Activated CD8-positive, alpha-beta memory T cell treated with anti-CD3 and anti-CD28 coated beads, Interleukin-2, amount 50 U/mL, for 24 hours (primary cell): ENCODE measurements around the gene ESCO1.
"Not testable (repeated sequence)": the region's sequence is repeated elsewhere in the genome, so short reads cannot be mapped to it uniquely, and the experiment has no call there.

ENCODE experiments used
- DNase-seq: peaks from one replicate; pipeline ENCODE4 v3.0.0-alpha.2; 2020; ENCODE audit errors: extremely low read depth

Gene ESCO1, protein sequence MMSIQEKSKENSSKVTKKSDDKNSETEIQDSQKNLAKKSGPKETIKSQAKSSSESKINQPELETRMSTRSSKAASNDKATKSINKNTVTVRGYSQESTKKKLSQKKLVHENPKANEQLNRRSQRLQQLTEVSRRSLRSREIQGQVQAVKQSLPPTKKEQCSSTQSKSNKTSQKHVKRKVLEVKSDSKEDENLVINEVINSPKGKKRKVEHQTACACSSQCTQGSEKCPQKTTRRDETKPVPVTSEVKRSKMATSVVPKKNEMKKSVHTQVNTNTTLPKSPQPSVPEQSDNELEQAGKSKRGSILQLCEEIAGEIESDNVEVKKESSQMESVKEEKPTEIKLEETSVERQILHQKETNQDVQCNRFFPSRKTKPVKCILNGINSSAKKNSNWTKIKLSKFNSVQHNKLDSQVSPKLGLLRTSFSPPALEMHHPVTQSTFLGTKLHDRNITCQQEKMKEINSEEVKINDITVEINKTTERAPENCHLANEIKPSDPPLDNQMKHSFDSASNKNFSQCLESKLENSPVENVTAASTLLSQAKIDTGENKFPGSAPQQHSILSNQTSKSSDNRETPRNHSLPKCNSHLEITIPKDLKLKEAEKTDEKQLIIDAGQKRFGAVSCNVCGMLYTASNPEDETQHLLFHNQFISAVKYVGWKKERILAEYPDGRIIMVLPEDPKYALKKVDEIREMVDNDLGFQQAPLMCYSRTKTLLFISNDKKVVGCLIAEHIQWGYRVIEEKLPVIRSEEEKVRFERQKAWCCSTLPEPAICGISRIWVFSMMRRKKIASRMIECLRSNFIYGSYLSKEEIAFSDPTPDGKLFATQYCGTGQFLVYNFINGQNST

GRCh38 chr18:21600526-21601410 lies at the start of gene ESCO1:
TSS of gene ESCO1 (minus strand) at chr18:21600704. CDS start at chr18:21574843, 25,861 bp downstream.
- peak; percentile 83 for DNase-seq

DNA sequence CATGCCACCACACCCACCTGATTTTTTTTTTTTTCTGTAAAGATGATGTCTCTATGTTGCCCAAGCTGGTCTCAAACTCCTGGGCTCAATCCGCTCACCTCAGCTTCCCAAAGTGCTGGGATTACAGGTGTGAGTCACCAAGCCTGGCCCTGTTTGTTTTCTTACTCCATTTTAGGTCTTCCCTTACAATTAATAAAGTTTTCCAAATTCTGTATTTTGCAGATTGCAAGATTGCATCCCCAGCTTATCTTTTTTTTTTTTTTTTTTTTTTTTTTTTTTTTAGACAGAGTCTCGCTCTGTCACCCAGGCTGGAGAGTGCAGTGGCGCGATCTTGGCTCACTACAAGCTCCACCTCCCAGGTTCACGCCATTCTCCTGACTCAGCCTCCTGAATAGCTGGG lies 39.9 kb upstream of the ESCO1 start:
- DNase-seq: not testable (repeated sequence)

DNA sequence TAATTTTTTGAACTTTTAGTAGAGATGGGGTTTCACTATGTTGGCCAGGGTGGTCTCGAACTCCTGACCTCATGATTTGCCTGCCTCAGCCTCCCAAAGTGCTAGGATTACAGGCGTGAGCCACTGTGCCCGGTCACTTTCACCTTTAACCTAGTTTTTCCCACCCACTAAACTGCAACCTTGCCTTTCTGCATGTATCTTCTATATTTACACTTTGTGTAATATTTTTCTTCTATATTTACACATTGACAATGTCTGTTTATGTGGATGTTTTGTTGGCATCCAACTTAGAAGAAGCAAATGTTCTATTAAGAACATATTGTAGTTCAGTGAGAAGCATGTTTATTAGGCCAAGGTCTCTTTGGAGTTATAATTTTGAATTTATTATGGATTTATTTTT lies 38.3 kb upstream of the ESCO1 start:
- no peak for DNase-seq

GRCh38 chr18:21636769-21637168 lies 36.3 kb upstream of the ESCO1 start:
- DNase-seq: no peak

- no peak for DNase-seq
Measured at GRCh38 chr18:21634588-21635199, 34.2 kb upstream of the ESCO1 start.

GRCh38 chr18:21632393-21632792 lies 31.9 kb upstream of the ESCO1 start:
- DNase-seq: no peak

DNA sequence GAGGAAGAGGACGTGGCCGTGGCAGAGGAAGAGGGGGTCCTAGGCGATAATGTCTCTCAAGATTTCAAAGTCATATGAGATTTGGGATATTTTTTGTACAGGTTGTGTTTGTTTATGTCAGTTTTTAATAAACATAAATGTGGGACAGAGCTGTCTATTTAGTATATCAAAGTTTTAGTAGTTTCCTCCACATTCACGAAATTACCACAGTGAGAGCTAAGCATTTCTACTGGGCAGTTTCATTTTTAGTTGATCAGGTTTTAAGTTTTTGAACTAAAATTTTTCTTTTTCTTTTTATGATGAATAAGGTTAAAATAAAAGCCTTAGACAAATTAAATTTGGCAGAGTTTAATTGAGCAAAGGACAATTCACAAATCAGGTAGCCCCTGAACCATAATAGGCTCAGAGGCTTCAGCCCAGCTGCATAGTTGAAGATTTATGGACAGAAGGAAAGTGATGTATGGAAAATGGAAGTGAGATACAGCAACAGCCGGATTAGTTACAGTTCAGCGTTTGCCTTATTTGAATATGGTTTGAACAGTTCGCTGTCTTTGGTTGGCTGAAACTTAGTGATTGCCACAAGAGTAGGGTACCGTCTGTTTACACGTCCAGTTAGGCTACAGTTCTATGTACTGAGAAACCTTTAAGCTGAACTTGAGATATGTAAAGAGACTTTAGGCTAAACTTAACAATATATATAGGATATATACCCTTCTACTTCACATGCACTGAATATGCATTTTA lies 28.8 kb upstream of the ESCO1 start:
- DNase-seq: no peak

DNA sequence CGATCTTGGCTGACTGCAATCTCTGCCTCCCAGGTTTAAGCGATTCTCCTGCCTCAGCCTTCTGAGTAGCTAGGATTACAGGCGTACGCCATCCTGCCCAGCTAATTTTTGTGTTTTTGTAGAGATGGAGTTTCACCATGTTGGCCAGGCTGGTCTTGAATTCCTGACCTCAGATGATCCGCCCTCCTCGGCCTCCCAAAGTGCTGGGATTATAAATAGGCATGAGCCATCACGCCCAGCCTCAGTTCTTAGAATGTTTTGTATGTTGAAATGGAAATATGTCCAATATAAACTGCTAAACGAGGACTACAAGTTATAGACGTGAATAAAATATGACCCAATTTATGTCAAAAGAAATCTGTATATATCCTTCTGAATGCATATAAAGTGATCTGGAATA lies 21.1 kb upstream of the ESCO1 start:
- not testable (repeated sequence) for DNase-seq

DNA sequence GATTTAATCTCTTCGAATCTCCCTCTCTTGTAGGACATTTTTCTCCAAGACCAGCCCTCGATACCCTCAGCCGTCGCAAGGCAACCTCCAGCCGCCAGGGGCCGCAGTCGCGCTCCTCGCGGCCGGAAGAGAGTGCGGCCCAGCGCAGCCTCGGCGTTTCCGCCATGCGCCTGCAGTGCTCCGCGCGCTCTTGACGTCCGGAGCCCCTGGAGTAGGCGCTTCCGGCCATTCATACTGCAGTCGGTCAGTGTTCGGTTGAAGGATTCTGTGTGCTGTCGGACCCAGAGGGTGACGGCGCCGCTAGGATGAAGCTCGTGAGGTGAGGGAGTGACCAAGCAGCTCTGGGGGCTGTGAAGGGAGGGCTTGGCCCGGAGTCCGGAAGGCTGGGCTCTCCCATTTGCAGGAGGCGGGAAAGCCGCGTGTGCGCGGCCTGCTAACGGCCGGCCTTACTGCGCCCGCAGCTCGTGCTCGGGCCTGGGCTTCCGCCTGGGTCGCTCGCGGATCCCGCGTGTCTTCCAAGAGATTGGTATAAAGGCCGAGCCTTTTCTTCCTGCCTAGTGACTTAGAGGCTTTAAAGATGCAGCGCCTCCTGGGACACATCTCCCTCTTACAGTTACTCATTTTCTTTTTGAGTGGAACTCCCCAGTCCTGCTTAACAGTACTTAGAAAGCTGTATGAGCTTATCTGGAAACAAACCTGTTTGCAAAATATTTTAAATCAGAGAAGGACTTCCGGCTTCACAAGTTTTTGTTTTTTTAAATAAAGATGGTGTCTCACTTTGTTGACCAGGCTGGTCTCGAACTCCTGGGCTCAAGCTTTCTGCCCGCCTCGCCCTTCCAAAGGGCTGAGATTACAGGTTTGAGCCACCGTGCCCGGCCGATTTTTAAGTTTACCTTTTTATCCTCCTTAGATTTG lies 11.9 kb upstream of the ESCO1 start, which contains the start of gene SNRPD1:
SNRPD1 (plus strand) TSS at position 190 of the 915 bp plus-strand sequence; CDS start at position 306, 116 bp downstream.
- DNase-seq: peak; percentile 73

GRCh38 chr18:21611401-21612124 lies 11.1 kb upstream of the ESCO1 start:
- DNase-seq: not testable (repeated sequence)

DNA sequence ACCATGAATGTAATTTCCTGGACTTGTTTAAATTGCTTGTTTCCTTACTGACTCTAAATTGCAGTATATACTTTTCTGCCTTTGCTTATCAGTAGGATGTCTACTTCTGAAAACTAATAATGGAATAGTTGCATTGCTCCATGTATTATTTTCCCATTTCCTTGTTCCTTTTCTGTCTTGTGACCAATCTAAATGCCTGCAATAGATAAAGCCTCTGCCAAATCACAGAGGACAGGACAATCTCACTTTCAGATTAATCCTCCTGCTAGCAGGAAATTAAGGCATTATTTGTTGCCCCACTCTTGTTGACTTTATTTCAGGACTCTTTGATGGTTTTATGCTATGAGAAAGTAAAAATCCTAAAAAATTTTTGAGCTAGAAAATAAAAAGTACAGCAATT lies 4.7 kb upstream of the ESCO1 start:
- no peak for DNase-seq

DNA sequence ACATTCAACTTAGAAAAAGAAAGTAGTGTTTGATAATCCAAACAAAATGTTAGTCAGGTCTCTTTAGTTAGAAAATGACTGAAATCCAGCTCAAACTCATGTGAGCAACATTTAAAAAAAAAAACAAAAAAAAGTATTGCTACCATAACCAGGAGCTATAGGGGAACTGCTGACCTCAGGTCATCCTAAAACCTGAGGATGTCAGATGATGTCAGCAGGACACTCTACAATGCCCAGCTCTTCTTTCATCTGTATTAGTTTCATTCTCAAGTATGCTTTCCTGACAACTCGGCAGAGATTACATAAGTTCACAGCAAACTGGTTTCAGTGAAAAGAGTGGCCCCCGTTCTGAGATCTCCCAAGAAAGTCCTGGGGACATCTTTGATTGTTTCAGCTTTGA lies 4.2 kb upstream of the ESCO1 start:
- DNase-seq: no peak

GRCh38 chr18:21602299-21602587 lies 1.7 kb upstream of the ESCO1 start:
- DNase-seq: no peak

DNA sequence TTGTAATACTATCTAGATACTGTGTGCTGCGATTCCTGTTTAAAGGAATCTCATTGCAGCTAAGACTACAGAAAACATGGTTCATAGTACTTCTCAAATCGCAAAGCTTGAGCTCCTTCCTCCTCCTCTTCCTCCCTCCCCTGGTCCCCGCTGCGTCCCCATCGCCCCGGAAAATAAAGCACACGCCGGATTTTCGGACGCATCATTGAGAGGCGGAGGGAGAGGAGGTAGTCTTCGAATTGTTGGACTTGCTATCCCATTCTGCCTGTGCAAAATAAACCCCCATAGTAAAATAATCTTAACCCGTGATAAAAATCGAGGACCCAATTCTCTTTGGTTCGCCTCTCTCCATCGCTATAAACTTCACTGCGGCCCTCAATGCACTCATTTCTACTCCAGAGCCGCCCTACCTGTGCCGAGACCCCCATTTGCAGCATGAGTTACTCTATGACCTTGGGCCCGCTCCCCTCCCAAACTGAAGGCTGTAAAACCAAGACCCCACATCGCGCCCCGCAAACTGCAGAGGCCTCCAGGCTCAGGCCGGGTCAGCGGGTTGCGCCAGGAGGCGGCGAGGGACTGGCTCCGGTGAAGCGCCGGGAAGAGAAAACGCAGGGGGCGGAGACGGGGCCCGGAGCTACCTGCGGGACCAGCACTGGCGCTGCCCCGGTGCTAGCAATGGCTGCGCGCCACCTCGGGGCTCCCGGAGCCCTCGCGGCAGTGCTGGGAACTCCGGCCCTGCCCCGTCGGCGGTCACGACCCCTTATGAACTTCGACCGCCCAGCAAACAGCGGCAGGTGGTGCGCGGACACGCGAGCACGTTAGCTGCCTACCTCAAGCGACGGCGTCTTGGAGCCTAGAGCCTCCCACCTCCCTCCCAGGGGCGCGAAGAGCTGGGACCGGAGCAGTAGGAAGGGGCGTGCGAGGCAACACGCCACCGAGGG lies 649 bp downstream of the ESCO1 start:
- no peak for DNase-seq

- no peak for DNase-seq
Measured at GRCh38 chr18:21598726-21599584, 1.5 kb downstream of the ESCO1 start.

GRCh38 chr18:21597620-21598019 lies 2.9 kb downstream of the ESCO1 start:
- no peak for DNase-seq
